ENCODE data around the gene MAP3K19. TPM values are rescaled to one million over a fixed set of nuclear protein-coding genes. Genes with fewer than 3 reads are reported as not detected.
A peak's percentile ranks its signal among the peaks of the same experiment; 100 is the strongest.

MAP3K19 gene
- total RNA-seq, 2 donors from 2014 or later = not detected

DNA sequence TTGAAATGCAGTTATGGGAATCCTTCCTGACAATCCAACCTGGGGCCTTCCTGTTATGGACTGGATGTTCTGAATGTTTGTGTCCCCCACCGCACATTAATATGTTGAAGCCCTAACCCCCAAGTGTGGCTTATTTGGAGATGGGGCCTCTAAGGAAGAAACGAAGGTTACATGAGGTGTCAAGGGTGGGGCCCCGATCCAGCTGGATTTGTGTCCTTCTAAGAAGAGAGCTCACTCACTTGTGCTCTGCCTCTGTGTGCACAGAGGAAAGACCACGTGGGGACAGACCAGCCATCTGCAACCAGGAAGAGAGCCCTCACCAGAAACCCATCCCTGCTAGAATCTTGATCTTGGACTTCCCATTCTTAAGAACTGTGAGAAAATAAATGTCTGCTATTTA, 44.4 kb downstream of the MAP3K19 start:
- no peaks in the 10 kb centered on the region for H3K36me3 ChIP-seq
- no peaks in the 10 kb centered on the region for H3K27me3 ChIP-seq (replicated peaks; ENCODE audit: insufficient read depth)
- H3K4me3 ChIP-seq = no peak overlapping the region
- TF ChIP-seq, protein P1, sequence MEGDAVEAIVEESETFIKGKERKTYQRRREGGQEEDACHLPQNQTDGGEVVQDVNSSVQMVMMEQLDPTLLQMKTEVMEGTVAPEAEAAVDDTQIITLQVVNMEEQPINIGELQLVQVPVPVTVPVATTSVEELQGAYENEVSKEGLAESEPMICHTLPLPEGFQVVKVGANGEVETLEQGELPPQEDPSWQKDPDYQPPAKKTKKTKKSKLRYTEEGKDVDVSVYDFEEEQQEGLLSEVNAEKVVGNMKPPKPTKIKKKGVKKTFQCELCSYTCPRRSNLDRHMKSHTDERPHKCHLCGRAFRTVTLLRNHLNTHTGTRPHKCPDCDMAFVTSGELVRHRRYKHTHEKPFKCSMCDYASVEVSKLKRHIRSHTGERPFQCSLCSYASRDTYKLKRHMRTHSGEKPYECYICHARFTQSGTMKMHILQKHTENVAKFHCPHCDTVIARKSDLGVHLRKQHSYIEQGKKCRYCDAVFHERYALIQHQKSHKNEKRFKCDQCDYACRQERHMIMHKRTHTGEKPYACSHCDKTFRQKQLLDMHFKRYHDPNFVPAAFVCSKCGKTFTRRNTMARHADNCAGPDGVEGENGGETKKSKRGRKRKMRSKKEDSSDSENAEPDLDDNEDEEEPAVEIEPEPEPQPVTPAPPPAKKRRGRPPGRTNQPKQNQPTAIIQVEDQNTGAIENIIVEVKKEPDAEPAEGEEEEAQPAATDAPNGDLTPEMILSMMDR (IDR thresholded peaks at IDR 0.05) = no peak
- DNase-seq (ENCODE audit: low spot score) = no peak
- no peak for ATAC-seq (ENCODE audit: insufficient number of reproducible peaks, low FRiP score, low read depth)
- no peaks in the 10 kb centered on the region for H3K9me3 ChIP-seq
- no peak overlapping the region for H3K27ac ChIP-seq
- H3K4me1 ChIP-seq (ENCODE audit: control insufficient read depth in 1 of 2, low read depth in 2 of 2) = peaks cover 0 to 5% of the 10 kb centered on the region in 2 donors

DNA sequence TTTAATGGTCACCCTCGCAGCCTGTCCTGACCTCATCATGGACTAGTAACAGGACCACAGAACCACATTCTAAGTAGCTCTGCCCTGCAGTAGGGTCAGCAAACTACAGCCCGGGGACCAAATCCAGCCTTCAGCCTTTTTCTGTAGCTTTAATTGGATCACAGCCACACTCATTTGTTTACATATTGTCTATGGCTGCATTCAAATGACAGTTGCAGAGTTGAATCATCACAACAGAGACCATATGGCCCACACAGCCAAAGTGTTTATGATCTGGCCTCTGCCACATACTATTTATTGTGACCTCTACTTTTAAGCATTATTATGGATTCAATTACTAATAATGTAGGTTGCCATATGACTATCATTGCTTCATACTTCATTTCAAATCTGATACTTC, 47.7 kb downstream of the MAP3K19 start:
- TF ChIP-seq, protein P1 (IDR thresholded peaks at IDR 0.05) = no peak

GRCh38 chr2:134988994-134989605, 58.1 kb downstream of the MAP3K19 start:
- Histone ChIP-seq H3K4me1 (ENCODE audit: control insufficient read depth in 1 of 2, low read depth in 2 of 2) (no peaks in the 10 kb centered on the region), H3K27ac (no peak overlapping the region), H3K4me3 (no peak overlapping the region), H3K36me3 (no peaks in the 10 kb centered on the region), H3K27me3 (replicated peaks; ENCODE audit: insufficient read depth) (no peaks in the 10 kb centered on the region), H3K9me3 (no peaks in the 10 kb centered on the region)
- no peak for ATAC-seq (ENCODE audit: insufficient number of reproducible peaks, low FRiP score, low read depth)
- TF ChIP-seq, protein P1 (IDR thresholded peaks at IDR 0.05) = peak; percentile 19
- no peak for DNase-seq (ENCODE audit: low spot score)

More for the DNA sequence above, 47.7 kb downstream of the MAP3K19 start:
- Histone ChIP-seq H3K36me3 (no peaks in the 10 kb centered on the region), H3K9me3 (no peaks in the 10 kb centered on the region), H3K27me3 (replicated peaks; ENCODE audit: insufficient read depth) (no peaks in the 10 kb centered on the region), H3K4me3 (no peak overlapping the region), H3K27ac (no peak overlapping the region), H3K4me1 (ENCODE audit: control insufficient read depth in 1 of 2, low read depth in 2 of 2) (peaks cover 0 to 3% of the 10 kb centered on the region in 2 donors)
- no peak for DNase-seq (ENCODE audit: low spot score)
- no peak for ATAC-seq (ENCODE audit: insufficient number of reproducible peaks, low FRiP score, low read depth)

DNA sequence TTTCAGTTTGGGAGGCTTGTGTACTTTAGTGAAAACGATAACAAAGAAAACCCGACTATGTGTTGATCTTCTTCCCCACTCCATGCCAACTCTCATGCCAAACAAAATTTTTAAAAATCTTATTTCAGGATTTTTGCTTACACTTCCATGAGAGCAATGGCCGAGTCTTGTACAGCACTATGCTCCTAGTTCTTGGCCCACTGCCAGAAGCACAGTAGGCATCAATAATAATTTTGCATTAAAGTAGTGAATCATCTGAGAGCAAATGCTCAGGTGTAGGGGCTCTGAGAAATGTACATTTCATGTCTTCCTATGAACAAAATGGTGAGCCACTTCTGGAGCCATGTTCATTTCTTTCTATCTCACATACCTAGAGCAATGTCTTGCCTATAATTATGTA, 62.2 kb downstream of the MAP3K19 start:
- no peak overlapping the region for H3K4me3 ChIP-seq
- ATAC-seq (ENCODE audit: insufficient number of reproducible peaks, low FRiP score, low read depth) = no peak
- no peaks in the 10 kb centered on the region for H3K27me3 ChIP-seq (replicated peaks; ENCODE audit: insufficient read depth)
- TF ChIP-seq, protein P1 (IDR thresholded peaks at IDR 0.05) = no peak
- no peak overlapping the region for H3K27ac ChIP-seq
- DNase-seq (ENCODE audit: low spot score) = no peak
- no peaks in the 10 kb centered on the region for H3K36me3 ChIP-seq
- no peaks in the 10 kb centered on the region for H3K9me3 ChIP-seq
- H3K4me1 ChIP-seq (ENCODE audit: control insufficient read depth in 1 of 2, low read depth in 2 of 2) = no peaks in the 10 kb centered on the region

DNA sequence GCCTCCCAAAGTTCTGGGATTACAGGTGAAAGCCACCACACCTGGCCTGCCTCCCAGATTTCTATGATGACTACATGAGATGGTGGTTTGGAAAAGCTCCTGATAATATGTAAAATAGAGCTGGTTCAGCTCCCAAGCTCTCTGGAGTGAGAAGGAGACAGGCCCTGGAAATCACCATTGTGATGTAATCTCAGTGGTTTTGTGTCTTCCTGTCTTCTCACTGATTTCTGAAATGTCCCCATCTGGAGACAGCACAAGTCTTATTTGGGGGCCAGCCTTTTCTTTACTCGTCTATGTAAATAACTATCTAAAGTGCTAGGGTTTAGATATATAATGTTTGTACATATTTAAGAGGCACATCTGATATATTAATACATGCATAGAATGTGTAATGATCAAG, 64.6 kb downstream of the MAP3K19 start:
- TF ChIP-seq, protein P1 (IDR thresholded peaks at IDR 0.05) = no peak

More for the DNA sequence above, 64.6 kb downstream of the MAP3K19 start:
- Histone ChIP-seq H3K4me3 (no peak overlapping the region), H3K27ac (no peak overlapping the region), H3K36me3 (no peaks in the 10 kb centered on the region), H3K27me3 (replicated peaks; ENCODE audit: insufficient read depth) (no peaks in the 10 kb centered on the region), H3K9me3 (no peaks in the 10 kb centered on the region), H3K4me1 (ENCODE audit: control insufficient read depth in 1 of 2, low read depth in 2 of 2) (no peaks in the 10 kb centered on the region)
- DNase-seq (ENCODE audit: low spot score) (no peak), ATAC-seq (ENCODE audit: insufficient number of reproducible peaks, low FRiP score, low read depth) (no peak)
